ENCODE data around the gene CWC25. TPM values are rescaled to one million over a fixed set of nuclear protein-coding genes. Genes with fewer than 3 reads are reported as not detected.
A peak's percentile ranks its signal among the peaks of the same experiment; 100 is the strongest.

CWC25 gene
- total and polyA plus RNA-seq, 9 of the 15 experiments (the other 6 are each of a cell fraction or from before 2014, with no cell fraction given), result 16.5 to 27.4 (median 23.0) TPM

- no peak for TF ChIP-seq ZNF212 (CRISPR knock-in tag; IDR thresholded peaks at IDR 0.05)
- peak; percentile 21; the same call in 1 of the 2 replicates for TF ChIP-seq TCF15 (CRISPR knock-in tag; IDR thresholded peaks at IDR 0.05)
- TF ChIP-seq ZBTB26 (CRISPR knock-in tag; IDR thresholded peaks at IDR 0.05), result 0 out of 2 replicates have a peak, but pooled peaks have one; percentile 14
- 0 out of 2 replicates have a peak, but pooled peaks have one; percentile 23 for TF ChIP-seq ZNF764 (CRISPR knock-in tag; IDR thresholded peaks at IDR 0.05; ENCODE audit: low read depth)
- 0 out of 2 replicates have a peak, but pooled peaks have one; percentile 60 for TF ChIP-seq TARDBP (IDR thresholded peaks at IDR 0.05)
- TF ChIP-seq, protein P1, sequence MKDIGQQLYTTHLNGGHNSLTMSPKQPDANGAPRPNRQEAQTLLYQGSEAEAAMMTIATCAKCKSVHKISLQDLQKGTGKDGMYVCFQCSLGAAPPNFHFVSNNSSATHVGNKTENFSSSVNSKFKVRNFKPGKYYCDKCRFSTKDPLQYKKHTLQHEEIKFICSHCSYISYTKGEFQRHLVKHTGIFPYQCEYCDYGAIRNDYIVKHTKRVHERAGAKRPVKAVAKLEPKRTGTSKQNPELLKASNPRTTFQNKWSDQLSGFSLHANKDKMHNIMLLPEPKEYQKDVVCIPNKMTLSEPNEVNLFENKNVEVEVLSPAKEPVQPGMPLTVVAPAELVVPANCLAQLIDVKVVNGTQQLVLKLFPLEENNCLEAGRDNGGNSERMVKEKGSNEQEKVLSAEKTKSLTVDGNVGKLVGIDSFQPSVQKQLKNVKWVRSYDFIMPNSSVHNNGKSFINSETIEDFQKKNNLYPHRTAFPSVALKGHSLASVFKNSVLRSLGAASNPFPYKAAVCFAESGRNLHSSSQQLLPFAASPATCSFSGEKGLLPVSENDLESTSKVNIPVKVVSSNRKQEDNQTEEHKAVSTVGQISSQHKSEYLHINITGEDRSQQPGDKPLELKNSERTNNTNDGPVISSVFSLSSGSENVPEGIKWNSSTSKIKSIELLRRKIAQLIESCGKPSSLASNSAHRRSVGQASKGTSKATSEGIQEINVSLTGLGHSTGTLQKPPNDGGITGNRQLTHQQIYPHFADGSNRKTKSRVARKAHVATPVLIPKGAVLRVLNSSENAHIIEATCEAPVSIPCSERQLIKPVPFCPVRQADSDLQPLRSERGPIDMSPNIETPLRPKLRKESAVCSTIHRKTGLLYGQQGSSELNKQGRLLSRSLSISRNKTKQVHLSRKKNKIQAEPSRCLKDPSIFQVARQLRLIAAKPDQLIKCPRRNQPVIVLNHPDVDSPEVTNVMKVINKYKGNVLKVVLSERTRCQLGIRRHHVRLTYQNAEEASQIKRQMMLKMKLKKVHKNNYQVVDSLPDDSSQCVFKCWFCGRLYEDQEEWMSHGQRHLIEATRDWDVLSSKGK (CRISPR knock-in tag; IDR thresholded peaks at IDR 0.05), result peak; percentile 51; the same call in 1 of the 2 replicates
- no peak for TF ChIP-seq ZNF639 (CRISPR knock-in tag; conservative IDR thresholded peaks at IDR 0.05 in 1 of 2, IDR thresholded peaks at IDR 0.05 in 1 of 2)
- TF ChIP-seq, protein P2, sequence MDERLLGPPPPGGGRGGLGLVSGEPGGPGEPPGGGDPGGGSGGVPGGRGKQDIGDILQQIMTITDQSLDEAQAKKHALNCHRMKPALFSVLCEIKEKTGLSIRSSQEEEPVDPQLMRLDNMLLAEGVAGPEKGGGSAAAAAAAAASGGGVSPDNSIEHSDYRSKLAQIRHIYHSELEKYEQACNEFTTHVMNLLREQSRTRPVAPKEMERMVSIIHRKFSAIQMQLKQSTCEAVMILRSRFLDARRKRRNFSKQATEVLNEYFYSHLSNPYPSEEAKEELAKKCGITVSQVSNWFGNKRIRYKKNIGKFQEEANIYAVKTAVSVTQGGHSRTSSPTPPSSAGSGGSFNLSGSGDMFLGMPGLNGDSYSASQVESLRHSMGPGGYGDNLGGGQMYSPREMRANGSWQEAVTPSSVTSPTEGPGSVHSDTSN (CRISPR knock-in tag; IDR thresholded peaks at IDR 0.05; ENCODE audit: low read depth), result no peak
- TF ChIP-seq, protein P2 (tag; conservative IDR thresholded peaks at IDR 0.05; ENCODE audit: low read depth), result no peak
- TF ChIP-seq ZNF76 (CRISPR knock-in tag; IDR thresholded peaks at IDR 0.05; ENCODE audit: borderline replicate concordance), result no peak
- TF ChIP-seq ELF2 (CRISPR knock-in tag; IDR thresholded peaks at IDR 0.05), result no peak
- no peak for TF ChIP-seq OTX1 (CRISPR knock-in tag; IDR thresholded peaks at IDR 0.05)
- no peak for TF ChIP-seq CCNT2 (IDR thresholded peaks at IDR 0.05; ENCODE audit: borderline replicate concordance, extremely low read depth, insufficient read length, low read depth, low read length)
Measured at GRCh38 chr17:38867179-38867967, 42.3 kb upstream of the CWC25 start (continued).

Measured in K562 (cell line).